Erythroblast (primary cell): ENCODE data around the gene PLD3.

Source experiments
- GATA1 ChIP-seq: IDR thresholded peaks from 2 replicates; pipeline ENCODE4 v1.6.1; 2011; ENCODE audit warnings: low read depth, mild to moderate bottlenecking, control low read depth, low read length, moderate library complexity
- POLR2A ChIP-seq: IDR thresholded peaks from 2 replicates; pipeline ENCODE4 v1.6.1; 2011; ENCODE audit warnings: mild to moderate bottlenecking, low read length

DNA sequence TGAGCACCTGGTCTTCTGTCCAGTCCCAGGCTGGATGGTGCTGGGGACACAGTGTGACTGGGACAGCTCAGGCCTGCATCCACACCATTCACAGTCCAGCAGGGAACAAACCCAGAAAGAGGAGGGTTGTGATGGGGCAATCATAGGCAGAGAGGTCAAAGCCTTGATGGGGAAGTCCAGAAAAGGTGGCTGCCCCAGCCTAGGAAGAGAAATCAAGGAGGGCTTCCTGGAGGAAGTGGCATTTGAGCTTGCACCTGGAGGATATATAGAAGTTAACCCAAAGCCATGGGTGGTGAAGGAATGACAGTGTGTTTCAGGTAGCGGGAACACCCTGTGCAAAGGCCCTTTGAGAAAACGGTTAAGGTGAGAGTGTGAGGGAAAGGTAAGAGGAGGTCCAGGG lies 67.3 kb downstream of the PLD3 start:
- TF ChIP-seq POLR2A (no peak), GATA1 (no peak)
